H1 (cell line): ENCODE measurements around the gene RHOV.

Source experiments
- CEBPB ChIP-seq: IDR thresholded peaks from 2 replicates; pipeline ENCODE4 v1.6.1; 2012; ENCODE audit warnings: low read depth, low read length
- CTCF ChIP-seq, 3 experiments: IDR thresholded peaks; 1 replicate in 2 of 3; 2 replicates in 1 of 3; pipeline versions ENCODE4 v1.5.1 to v1.6.1; 2011; ENCODE audit warnings: low read length in 3 of 3, mild to moderate bottlenecking in 3 of 3, inconsistent platforms in 2 of 3, low read depth in 1 of 3, moderate library complexity in 1 of 3; ENCODE audit not compliant: insufficient read depth in 1 of 3; ENCODE audit errors: control extremely low read depth in 1 of 3
- HDAC2 ChIP-seq, 2 experiments: fragments of 300-600 bp in 1 of 2; sonication (generic) in 1 of 2; IDR thresholded peaks; 2 replicates each; pipeline ENCODE4 v1.6.1; 2011 to 2012; ENCODE audit warnings: low read depth in 2 of 2, low read length in 2 of 2, mild to moderate bottlenecking in 2 of 2, moderate library complexity in 2 of 2, borderline replicate concordance in 1 of 2, inconsistent platforms in 1 of 2
- NRF1 ChIP-seq: IDR thresholded peaks from 2 replicates; pipeline ENCODE4 v1.6.1; 2011; ENCODE audit warnings: mild to moderate bottlenecking, low read depth, low read length, improper control_type of control experiment
- RAD21 ChIP-seq, 2 experiments: IDR thresholded peaks in 1 of 2; conservative IDR thresholded peaks in 1 of 2; 2 replicates each; pipeline ENCODE4 v1.6.1; 2011; ENCODE audit warnings: low read depth in 2 of 2, low read length in 2 of 2, improper control_type of control experiment in 1 of 2, inconsistent platforms in 1 of 2, mild to moderate bottlenecking in 1 of 2, moderate library complexity in 1 of 2
- RFX5 ChIP-seq: IDR thresholded peaks from 2 replicates; pipeline ENCODE4 v1.6.1; 2011; ENCODE audit warnings: low read depth, low read length, improper control_type of control experiment, borderline replicate concordance
- RXRA ChIP-seq: IDR thresholded peaks from 2 replicates; pipeline ENCODE4 v1.6.1; 2011; ENCODE audit warnings: low read depth, mild to moderate bottlenecking, low read length, moderate library complexity; ENCODE audit not compliant: insufficient read depth
- SRF ChIP-seq: IDR thresholded peaks from 2 replicates; pipeline ENCODE4 v1.6.1; 2011; ENCODE audit warnings: mild to moderate bottlenecking, low read depth, low read length, moderate library complexity
- TBP ChIP-seq: IDR thresholded peaks from 2 replicates; pipeline ENCODE4 v1.6.1; 2011; ENCODE audit warnings: low read depth, low read length, improper control_type of control experiment
- TEAD4 ChIP-seq: IDR thresholded peaks from 2 replicates; pipeline ENCODE4 v1.6.1; 2012; ENCODE audit warnings: low read depth, low read length, inconsistent platforms, mixed read lengths
- YY1 ChIP-seq: IDR thresholded peaks from 2 replicates; pipeline ENCODE4 v1.6.1; 2011; ENCODE audit warnings: low read depth, mild to moderate bottlenecking, low read length

- TF ChIP-seq TEAD4: no peak
- TF ChIP-seq HDAC2 (IDR thresholded peaks at IDR 0.05; ENCODE audit: borderline replicate concordance in 1 of 2, low read depth in 2 of 2, low read length in 2 of 2): peak in 1 of 2 experiments; percentile 76; a peak in 1 of 4 replicates
- peak; percentile 18 to 27; a peak in 3 of 4 replicates for TF ChIP-seq RAD21 (IDR thresholded peaks at IDR 0.05 in 1 of 2, conservative IDR thresholded peaks at IDR 0.05 in 1 of 2; ENCODE audit: low read depth in 2 of 2, low read length in 2 of 2)
- TF ChIP-seq CEBPB: no peak
- peak; percentile 33; the same call in 1 of the 2 replicates for TF ChIP-seq TBP
- TF ChIP-seq CTCF (IDR thresholded peaks at IDR 0.05; ENCODE audit: control extremely low read depth in 1 of 3, insufficient read depth in 1 of 3, low read depth in 1 of 3, low read length in 3 of 3): peak; percentile 55 to 96 (median 62)
- TF ChIP-seq SRF: no peak
- no peak for TF ChIP-seq YY1
- no peak for TF ChIP-seq NRF1
- no peak for TF ChIP-seq RFX5
- no peak for TF ChIP-seq RXRA
These were observed 20.8 kb upstream of the RHOV start for GRCh38 chr15:40894681-40895448.
